GM19239 (cell line): ENCODE measurements around the gene CTTN.
"Not testable (repeated sequence)": the region's sequence is repeated elsewhere in the genome, so short reads cannot be mapped to it uniquely, and the experiment has no call there.

Experiments
- DNase-seq: peaks from one replicate; pipeline ENCODE4 v3.0.0; 2011; ENCODE audit warnings: low spot score; ENCODE audit not compliant: insufficient read length
- FAIRE-seq: peaks from 2 replicates; lab custom pipeline; 2011; peaks lifted over from hg19 to GRCh38; lab: Jason Lieb, UNC

The CTTN gene

DNA sequence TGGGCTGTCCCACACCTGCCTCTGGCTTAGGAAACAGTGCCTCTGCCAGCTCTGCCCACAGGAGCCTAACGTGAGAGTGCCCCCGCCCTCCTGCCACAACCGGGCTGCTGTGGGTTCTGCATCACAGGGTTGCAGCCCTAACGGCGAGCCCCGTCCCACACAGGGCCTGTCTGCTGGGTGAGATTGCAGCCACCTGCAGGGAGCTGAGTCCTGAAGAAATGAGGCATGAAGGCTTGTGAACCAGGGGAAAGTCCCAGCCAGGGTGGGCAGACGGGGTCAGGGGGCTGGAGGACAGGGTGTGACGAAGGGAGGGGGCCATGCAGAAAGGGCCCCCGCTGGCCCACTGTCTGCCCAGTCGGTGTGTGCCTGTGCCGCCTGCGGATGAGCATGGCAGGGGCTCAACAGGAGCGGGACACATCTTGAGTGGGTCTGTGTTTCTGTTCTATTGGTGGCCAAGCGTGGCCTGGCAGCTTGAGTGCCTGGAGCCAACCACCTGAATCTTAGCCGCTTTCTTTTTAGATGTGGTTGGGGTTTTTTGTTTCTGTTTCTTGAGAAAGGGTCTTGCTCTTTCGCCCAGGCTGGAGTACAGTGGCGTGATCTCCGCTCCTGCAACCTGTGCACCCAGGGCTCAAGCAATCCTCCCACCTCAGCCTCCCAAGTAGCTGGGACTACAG lies 38.9 kb downstream of the CTTN start:
- DNase-seq (no peak), FAIRE-seq (peak; percentile 14)

DNA sequence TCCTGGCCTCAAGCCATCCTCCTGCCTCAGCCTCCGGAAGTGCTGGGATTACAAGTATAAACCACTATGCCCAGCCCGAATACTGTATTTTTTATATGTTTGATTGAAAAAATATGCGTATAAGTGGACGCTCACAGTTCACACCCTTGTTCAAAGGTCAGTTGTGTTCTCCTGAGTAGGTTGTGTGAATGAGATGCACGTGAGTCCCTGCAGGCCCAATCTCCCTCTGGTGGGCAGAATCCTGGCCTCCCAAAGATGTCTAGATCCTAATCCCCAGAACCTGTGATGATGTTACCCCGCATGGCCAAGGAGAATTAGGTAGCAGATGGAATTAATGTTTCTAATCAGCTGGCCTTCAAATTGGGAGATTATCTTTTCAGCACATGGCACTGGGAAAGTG lies 41.9 kb downstream of the CTTN start:
- DNase-seq (no peak), FAIRE-seq (no peak)

DNA sequence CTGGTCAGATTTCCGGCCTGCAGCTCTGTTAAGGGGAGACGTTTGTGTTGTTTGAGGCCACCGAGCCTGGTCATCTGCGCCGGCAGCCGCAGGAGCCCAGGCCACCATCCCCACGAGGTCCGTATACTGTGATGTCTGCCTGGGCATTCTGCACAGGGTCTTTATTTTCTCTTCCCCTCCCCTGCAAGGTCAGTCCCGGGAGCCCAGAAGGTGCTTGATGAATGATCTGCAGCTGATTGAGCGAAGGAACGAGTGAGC lies 45.4 kb downstream of the CTTN start:
- DNase-seq: no peak
- FAIRE-seq: no peak

DNA sequence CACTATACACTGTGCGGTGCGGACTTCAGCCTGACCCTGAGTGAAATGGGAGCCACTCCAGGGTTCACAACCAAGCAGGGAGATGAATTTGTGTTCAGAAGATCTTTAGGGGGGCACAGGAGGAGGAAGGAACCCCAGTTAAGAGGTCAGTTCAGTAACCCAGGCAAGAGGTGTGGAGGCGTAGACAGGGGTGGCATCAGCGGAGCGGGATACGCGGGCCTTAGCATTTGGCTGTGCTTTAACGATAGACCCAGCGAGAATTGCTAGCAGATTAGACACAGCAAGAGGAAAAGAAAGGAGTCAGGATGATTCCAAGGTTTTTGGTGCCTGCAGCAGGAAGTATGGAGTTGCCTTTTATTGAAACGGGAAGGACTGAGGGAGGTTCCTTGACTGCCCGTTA lies 46.8 kb downstream of the CTTN start:
- FAIRE-seq: no peak
- DNase-seq: no peak

GRCh38 chr11:70445605-70446004 lies 47.3 kb downstream of the CTTN start:
- no peak for DNase-seq
- FAIRE-seq: no peak

- FAIRE-seq (no peak), DNase-seq (no peak)
Measured at GRCh38 chr11:70448983-70449567, 50.7 kb downstream of the CTTN start.

GRCh38 chr11:70454197-70454767 lies 56.0 kb downstream of the CTTN start:
- FAIRE-seq (no peak), DNase-seq (no peak)

DNA sequence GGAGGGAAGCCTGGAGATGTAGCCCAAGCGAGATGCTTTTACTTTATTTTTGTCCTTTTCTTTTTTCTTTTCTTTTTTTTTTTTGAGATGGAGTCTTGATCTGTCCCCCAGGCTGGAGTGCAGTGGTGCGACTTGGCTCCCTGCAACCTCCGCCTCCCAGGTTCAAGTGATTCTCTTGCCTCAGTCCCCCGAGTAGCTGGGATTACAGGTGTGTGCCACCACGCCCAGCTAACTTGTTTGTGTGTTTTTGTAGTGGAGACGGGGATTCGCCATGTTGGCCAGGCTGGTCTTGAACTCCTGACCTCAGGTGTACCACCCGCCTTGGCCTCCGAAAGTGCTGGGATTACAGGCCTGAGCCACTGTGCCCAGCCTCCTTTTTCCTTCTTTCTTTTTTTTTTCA lies 56.5 kb downstream of the CTTN start:
- DNase-seq, FAIRE-seq: not testable (repeated sequence)

- FAIRE-seq (no peak), DNase-seq (no peak)
Measured at GRCh38 chr11:70455354-70455753, 57.0 kb downstream of the CTTN start.

DNA sequence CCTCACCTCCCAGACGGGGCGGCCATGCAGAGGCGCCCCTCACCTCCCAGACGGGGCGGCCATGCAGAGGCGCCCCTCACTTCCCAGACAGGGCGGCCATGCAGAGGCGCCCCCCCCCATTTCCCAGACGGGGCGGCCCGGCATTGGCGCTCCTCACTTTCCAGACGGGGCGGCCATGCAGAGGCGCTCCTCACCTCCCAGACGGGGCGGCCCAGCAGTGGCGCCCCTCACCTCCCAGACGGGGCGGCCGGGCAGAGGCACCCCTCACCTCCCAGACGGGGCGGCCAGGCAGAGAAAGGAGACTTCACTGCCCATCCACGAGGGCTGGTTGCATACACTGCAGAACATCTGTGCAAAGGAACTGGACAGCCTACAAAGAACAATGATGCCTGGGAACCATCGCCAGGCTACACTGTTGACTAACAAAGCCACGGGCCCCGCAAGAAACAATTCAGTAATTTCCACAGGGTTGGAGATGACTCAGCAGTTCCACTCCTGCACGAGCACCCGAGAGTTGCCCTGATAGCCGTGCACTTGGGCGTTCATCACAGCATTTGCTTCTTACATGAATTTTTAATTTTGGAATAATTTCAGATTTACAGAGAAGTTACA lies 58.7 kb downstream of the CTTN start:
- FAIRE-seq (no peak), DNase-seq (no peak)

GRCh38 chr11:70458736-70459135 lies 60.4 kb downstream of the CTTN start:
- no peak for FAIRE-seq
- no peak for DNase-seq

GRCh38 chr11:70460111-70460510 lies 61.8 kb downstream of the CTTN start:
- no peak for FAIRE-seq

GRCh38 chr11:70460964-70461363 lies 62.6 kb downstream of the CTTN start:
- DNase-seq (no peak), FAIRE-seq (no peak)

More at GRCh38 chr11:70460111-70460510, 61.8 kb downstream of the CTTN start:
- no peak for DNase-seq

DNA sequence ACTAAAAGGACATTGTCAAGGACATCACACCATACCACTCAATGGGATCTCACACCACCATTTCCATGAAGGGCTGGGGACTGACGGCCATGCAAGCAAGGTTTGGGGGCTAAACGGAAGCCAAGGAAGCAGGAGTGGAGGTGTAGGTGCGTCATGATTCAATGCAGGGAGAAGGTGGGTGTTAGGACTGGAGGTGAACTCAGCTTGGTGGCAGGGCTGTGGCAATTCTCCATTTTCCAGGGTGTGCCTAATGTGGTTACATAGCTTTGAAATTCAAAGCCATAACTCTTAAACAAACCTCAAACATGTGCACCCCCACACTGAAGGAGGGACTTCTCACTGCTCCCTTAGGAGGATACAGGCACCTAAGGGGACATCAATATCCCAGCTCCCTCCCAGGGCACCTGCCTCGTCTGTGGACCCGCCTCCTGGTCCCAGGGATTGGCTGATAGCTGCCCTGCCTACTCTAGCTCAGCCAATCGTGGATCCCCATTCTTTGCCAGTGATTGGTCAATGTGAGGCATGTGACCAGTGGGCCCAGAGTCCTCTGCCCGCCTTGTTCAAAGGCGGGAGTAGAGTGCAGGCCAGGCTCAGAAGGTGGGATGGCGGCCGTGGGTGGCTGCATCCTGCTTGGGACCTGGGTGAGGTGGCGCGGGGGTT lies 64.6 kb downstream of the CTTN start:
- FAIRE-seq (no peak), DNase-seq (no peak)

GRCh38 chr11:70463478-70464255 lies 65.3 kb downstream of the CTTN start:
- FAIRE-seq: no peak
- no peak for DNase-seq

- FAIRE-seq (no peak), DNase-seq (no peak)
Measured at GRCh38 chr11:70464509-70465361, 66.4 kb downstream of the CTTN start.

- no peak for FAIRE-seq
- DNase-seq: no peak
Measured at GRCh38 chr11:70466154-70466553, 67.8 kb downstream of the CTTN start.

DNA sequence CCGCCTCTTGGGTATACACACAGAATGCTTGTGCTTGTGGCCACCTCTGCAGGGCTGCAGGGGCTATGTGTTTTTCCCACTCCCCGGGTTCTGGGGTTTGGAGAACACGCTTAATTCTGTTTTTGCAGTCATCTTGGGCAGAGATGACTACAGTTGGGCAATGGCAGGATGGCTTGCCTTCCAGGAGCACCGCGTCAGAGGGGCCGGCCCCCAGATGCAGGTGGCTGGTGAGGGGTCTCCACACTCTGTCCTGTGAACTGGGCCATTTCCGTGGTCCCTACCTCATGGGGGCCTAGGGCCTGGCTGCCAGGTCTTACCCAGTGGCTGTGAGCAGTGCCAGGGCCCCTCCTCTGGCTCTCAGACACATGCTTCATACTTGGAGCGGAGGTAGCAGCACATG lies 68.3 kb downstream of the CTTN start:
- no peak for FAIRE-seq
- no peak for DNase-seq

- FAIRE-seq: peak; percentile 63
- peak; percentile 66 for DNase-seq
Measured at GRCh38 chr11:70467201-70468085, 69.1 kb downstream of the CTTN start.
